Smooth muscle cell of bladder (primary cell): ENCODE measurements around the gene MRI1. TPM values are rescaled to one million over a fixed set of nuclear protein-coding genes. Genes with fewer than 3 reads are reported as not detected.

ENCODE experiments used
- total RNA-seq: library from RNA; depleted of rRNA; stranded (reverse); fragments of >200 nt; gene quantifications from 2 replicates; pipeline ENCODE4 v1.2.3, GENCODE V29; 2014

Gene MRI1
- total RNA-seq: 20.5 and 22.6 TPM in 2 replicates

GRCh38 chr19:13764101-13764807, at the start of gene MRI1:
MRI1 (plus strand) TSS chr19:13764522; CDS start chr19:13764589, 67 bp downstream.

GRCh38 chr19:13774217-13775191, 10.2 kb downstream of the MRI1 start, which contains the start of gene C19orf53:
C19orf53 (plus strand) TSS chr19:13774456; CDS start chr19:13774478, 22 bp downstream.

DNA sequence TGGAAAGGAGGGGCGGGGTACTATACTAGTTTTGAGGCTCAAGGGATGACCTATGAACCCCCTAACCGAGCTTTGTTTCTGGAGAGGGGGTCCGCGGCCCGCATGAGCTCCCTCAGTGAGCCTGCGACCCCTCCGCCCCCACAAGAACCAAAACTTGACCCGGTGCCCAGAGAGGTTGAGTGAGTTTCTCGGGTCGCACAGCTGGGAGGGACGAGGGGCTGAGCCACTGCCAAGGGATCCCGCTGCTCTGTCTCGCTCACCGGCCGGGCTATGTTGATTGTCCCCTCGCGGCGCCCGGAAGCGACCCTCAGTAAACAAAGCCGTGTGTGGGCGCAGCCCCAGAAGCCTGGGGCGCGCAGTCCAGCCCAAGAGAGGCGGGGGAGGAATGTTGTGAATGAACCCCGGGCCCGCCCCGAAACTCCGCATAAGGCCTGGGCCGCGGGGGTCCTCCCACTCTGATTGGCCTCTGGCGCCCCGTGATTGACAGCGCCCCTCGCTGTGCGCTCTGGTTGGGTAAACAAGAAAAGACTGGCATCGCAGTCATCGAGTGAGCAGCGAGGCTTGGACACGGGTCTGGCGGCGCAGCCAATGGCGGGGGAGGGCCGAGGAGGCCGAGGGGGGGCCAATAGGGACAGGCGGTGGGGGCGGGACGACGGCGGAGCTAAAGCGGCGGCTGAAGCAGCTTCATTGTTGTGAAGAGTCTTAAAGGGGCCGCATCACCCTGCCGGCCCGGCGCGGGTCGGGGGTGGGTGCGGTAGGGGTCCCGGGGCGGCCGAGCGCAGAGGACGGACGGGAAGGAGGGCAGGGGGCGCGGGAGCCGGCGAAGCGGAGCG, 30.7 kb downstream of the MRI1 start, which contains the start of gene ZSWIM4:
Gene ZSWIM4, plus strand, starts transcription at position 687 of the 833 bp plus-strand sequence. CDS start 206 bp downstream, outside the sequence.

Other genes with a start within 250 kb of the MRI1 start
- gene C19orf53, start 9.9 kb downstream of the MRI1 start, total RNA-seq: 87.8 and 107 TPM in 2 replicates
- 3.4 and 9.3 TPM in 2 replicates for gene ZSWIM4, start 30.9 kb downstream of the MRI1 start, total RNA-seq
- not detected in 2 replicates for gene NANOS3, start 112.6 kb downstream of the MRI1 start, total RNA-seq
- gene BRME1, start 141.6 kb downstream of the MRI1 start, total RNA-seq: 0.14 and 0.55 TPM in 2 replicates
- 5.0 TPM in 2 replicates for gene CC2D1A, start 141.7 kb downstream of the MRI1 start, total RNA-seq
- 2.1 and 3.1 TPM in 2 replicates for gene PODNL1, start 173.9 kb downstream of the MRI1 start, total RNA-seq
- gene DCAF15, start 188.0 kb downstream of the MRI1 start, total RNA-seq: 4.4 and 5.5 TPM in 2 replicates
- 1.00 and 2.3 TPM in 2 replicates for gene RFX1, start 241.8 kb downstream of the MRI1 start, total RNA-seq